Transverse colon (tissue), 3 donors: ENCODE results near the gene TMEM119.

Source experiments
- CTCF ChIP-seq, 5 experiments: fragments of 200-600 bp in 3 of 5; fragments of 450-650 bp in 2 of 5; sonication (generic) in 3 of 5; IDR thresholded peaks; 1 replicate in 2 of 5; 2 replicates in 3 of 5; pipeline ENCODE4 v1.5.1; 2016 to 2017; ENCODE audit warnings: antibody characterized with exemption in 5 of 5, inconsistent platforms in 3 of 5, mild to moderate bottlenecking in 2 of 5, moderate library complexity in 1 of 5
- EP300 ChIP-seq: sonication (generic); formaldehyde crosslinking; IDR thresholded peaks from one replicate; pipeline ENCODE4 v1.6.1; 2017; ENCODE audit warnings: antibody characterized with exemption, low read depth
- POLR2A ChIP-seq: fragments of 450-650 bp; IDR thresholded peaks from one replicate; pipeline ENCODE4 v1.6.1; 2016; ENCODE audit warnings: antibody characterized with exemption, mild to moderate bottlenecking, moderate library complexity

GRCh38 chr12:108608616-108609015 lies 10.7 kb upstream of the TMEM119 start:
- no peak for TF ChIP-seq CTCF (IDR thresholded peaks at IDR 0.05)
- TF ChIP-seq EP300, result no peak
- TF ChIP-seq POLR2A, result no peak
